GM12874 (cell line): ENCODE measurements around the gene SLC39A11.

Experiments
- TF ChIP-seq, protein P1 (sequence below): IDR thresholded peaks from 2 replicates; pipeline ENCODE4 v1.5.1; 2011; ENCODE audit warnings: low read depth, mild to moderate bottlenecking, control low read depth, low read length, moderate library complexity; ENCODE audit not compliant: insufficient read depth

SLC39A11 gene

DNA sequence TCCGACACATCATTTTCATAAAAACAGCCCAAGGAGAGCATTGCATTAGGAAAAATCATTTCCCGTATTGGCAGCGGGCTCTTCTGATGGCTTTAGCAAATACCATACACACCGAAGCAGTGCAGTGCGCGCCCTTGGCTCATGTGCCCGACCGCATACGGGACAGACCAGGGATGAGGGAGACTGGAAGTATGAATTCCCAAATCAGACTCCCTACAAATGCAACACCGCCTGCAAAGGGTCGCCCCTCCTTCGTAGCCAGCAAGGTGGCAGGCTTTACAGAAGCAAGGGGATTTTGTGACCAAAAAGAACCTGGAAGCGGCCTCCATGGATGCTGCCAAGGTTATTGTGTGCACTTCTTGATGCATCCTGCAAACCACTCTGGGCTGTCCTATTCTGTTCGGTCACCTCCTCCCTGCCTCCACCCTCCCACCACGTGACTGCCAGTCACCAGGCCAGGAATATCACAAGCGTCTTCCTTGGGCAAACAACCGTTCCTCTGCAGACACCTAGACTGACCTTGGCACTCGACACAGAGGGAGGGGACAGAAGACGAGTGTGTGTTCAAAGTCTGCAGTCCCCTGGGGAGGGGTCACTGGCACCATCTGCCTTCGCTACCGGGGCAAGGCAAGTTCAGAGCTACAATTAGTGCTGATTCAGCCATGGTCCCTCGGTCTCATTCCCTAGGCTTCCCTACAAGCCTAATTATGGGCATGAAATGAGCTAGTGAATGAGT, 460.4 kb downstream of the SLC39A11 start:
- TF ChIP-seq, protein P1, sequence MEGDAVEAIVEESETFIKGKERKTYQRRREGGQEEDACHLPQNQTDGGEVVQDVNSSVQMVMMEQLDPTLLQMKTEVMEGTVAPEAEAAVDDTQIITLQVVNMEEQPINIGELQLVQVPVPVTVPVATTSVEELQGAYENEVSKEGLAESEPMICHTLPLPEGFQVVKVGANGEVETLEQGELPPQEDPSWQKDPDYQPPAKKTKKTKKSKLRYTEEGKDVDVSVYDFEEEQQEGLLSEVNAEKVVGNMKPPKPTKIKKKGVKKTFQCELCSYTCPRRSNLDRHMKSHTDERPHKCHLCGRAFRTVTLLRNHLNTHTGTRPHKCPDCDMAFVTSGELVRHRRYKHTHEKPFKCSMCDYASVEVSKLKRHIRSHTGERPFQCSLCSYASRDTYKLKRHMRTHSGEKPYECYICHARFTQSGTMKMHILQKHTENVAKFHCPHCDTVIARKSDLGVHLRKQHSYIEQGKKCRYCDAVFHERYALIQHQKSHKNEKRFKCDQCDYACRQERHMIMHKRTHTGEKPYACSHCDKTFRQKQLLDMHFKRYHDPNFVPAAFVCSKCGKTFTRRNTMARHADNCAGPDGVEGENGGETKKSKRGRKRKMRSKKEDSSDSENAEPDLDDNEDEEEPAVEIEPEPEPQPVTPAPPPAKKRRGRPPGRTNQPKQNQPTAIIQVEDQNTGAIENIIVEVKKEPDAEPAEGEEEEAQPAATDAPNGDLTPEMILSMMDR: no peak

DNA sequence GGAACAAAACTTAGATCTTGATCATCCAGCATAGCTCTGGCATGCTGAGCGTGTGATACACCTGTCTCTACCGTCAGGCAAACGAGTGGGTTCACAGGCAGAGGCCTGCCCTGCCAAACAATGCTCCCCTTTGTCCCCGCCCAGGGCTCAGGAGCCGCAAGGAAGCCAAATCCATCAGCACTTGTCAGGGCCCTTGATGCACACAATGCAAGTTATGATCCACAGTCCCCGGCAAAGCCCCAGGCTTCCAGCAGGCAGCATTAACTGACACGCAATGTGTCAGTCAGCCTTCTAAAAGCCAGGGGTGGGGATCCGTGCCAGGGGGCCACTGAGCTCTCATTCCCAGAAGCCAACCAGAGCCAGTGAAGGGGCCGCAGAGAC, 460.9 kb downstream of the SLC39A11 start:
- TF ChIP-seq, protein P1: no peak

DNA sequence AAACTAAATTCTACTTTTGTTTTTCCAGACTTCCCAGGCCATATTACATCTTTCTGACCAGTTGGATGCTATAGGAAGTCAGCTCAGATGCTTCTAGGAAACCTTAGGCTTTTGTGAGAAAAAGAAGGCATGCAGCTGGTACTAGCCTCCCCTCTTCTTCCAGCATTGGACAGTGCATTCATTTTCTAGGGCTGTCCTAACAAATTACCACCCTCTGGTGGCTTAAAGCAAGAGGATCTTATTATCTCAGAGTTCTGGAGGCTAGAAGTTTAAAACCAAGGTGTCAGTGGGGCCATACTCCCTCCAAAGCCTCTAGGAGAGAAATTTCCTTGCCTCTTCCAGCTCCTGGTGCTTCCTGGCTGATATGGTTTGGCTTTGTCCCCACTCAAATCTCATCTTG, 467.8 kb downstream of the SLC39A11 start:
- TF ChIP-seq, protein P1: no peak

DNA sequence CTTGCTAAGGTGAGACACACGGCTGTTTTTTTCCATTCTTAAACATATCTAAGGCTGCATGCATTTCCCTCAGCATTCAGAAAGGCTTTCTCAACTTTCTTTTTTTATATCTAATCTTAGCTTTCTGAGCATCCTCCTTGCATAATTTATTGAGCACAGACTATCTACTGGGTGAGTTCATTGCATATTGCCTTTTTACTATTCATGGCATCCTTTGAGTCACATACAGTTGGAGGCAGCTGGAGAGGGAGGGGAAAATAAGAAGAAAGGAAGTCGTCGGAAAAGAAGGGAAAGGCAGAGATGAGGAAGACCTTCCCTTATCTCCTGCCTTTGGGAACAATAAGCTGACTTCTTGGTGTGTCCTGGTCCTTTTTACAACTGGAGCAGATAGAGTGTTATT, 468.3 kb downstream of the SLC39A11 start:
- TF ChIP-seq, protein P1: no peak

DNA sequence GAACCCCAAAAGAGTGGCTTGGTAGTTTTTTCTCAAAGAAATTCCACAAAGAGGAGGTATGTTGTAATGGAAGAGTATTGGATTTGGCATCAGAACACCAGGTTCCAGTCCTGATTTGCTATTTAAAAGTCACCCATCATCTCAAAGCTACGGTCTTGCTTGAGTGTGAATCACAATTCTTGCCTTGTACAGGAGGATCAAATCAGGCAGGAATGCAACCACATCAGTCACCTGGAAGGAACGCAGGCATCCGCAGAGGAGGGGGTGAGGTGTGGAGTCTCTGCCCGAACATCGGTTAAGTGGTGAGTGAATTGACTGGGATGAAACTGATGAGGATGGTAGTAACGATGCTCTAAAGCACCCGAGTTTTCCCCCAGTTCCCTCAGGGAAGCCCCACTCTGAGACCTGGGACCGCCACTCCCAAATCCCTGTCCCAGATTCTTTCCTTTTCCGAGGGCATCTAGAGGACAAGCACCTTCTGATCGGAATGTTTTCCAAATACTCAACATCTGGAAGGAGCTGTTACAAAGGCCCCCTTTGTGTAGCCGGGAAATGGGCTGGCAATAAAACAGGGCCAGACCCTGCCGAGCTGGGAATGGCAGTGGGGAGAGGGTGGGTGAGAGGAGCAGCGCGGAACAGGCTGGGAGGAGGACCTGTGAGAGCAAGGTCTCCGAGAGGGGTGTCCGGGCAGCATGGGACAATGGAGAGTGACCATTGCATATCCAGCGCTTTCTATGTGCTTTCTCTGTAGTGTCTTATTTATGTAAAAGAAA, 469.6 kb downstream of the SLC39A11 start:
- TF ChIP-seq, protein P1: no peak

DNA sequence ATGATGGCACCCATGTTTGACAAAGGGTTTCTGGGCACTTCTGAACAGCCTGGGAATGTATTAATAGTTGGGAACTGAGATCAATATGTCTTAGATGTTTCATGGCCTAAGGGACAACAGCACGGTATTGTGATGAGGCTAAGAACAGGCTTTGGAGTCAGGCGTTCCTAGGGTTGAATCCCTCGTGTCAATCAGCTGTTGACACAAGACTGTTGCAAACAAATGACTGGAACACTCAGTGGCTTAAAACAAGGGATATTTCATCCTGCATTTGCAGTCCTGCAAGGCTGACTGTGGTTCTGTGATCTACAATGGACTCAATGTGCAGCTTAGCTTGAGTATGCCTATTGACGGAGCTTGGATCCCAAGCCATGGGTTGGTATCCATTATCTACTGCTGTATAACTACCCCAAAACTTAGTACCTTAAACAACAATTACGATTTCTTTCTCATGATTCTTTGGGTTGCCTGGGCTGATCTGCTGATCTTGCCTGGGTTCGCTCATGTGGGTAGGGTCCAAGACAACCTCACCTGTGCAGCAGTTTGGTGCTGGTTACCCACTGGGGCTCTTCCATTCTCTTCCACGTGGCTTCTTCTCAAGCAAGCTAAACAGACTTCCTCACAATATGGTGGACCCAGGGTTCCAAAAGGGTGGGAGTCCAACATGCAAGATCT, 472.4 kb downstream of the SLC39A11 start:
- TF ChIP-seq, protein P1: no peak

DNA sequence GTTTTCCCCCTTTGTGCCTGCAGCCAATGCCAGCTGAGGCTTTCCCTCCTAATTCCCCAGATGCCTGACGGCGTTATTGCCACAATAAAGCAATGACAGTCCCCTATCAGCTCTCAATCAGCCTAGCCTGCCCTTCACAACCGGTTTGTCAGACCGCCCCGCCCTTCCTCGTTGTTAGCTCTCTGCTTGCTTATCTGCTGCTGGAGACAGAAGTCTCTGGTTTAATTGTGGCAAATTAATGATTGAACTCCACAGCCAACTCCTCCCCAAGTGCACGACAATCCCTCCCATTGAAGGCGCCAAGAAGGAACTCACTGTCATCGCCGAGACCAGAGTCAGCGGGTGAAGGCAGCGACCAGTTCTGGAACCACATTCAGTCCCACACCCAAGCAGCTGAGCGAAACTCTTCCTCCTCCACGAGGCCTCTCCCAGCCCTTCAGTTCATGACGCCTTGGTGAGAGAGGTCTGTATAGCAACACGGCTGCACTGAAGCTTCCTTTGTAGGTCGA, 474.4 kb downstream of the SLC39A11 start:
- TF ChIP-seq, protein P1: no peak
